ENCODE data around the gene PSMF1. TPM values are rescaled to one million over a fixed set of nuclear protein-coding genes. Genes with fewer than 3 reads are reported as not detected.

PSMF1 gene
- total and polyA plus RNA-seq, 2 donors (not counting 3 experiments of a cell fraction or from before 2014, with no cell fraction given): 142 to 354 TPM

GRCh38 chr20:1112908-1113307 lies 5.5 kb upstream of the PSMF1 start:
- POLR2A ChIA-PET: no interaction called here

More at GRCh38 chr20:1112908-1113307, 5.5 kb upstream of the PSMF1 start:
- no peaks in the 10 kb centered on the region for H4K20me1 ChIP-seq (replicated peaks; ENCODE audit: control insufficient read depth, extremely low read depth, insufficient read depth, low read length)
- CTCF ChIA-PET: interaction anchor here (1.1 kb wide), 1 partner anchor 17 kb away, joined by 3 read pairs; no protein-coding TSS in a partner anchor
- FAIRE-seq: no peak
- H3K4me3 ChIP-seq (replicated peaks in 1 of 3; ENCODE audit: insufficient read depth in 1 of 3, low read depth in 1 of 3, low read length in 3 of 3): no peak overlapping the region
- no peaks in the 10 kb centered on the region for H3K79me2 ChIP-seq (ENCODE audit: control insufficient read depth, insufficient read depth, low read length)
- no peak overlapping the region for H3K9ac ChIP-seq (replicated peaks; ENCODE audit: extremely low read depth, insufficient read depth, low read length)
- no TSS peak for BruUV-seq (replicated peaks)
- H3K9me3 ChIP-seq (replicated peaks; ENCODE audit: control insufficient read depth, insufficient read depth, low read length): no peaks in the 10 kb centered on the region
- peaks cover 4% of the 10 kb centered on the region for H3K4me1 ChIP-seq (ENCODE audit: control insufficient read depth, extremely low read depth, insufficient read depth, low read length)
- TF ChIP-seq MAX (IDR thresholded peaks at IDR 0.05; ENCODE audit: insufficient read depth, insufficient read length) (no peak), MYC (IDR thresholded peaks at IDR 0.05; ENCODE audit: low read depth, low read length) (no peak), EZH2 (IDR thresholded peaks at IDR 0.05; ENCODE audit: borderline replicate concordance, low read depth, low read length, severe bottlenecking) (no peak), FOS (IDR thresholded peaks at IDR 0.05; ENCODE audit: borderline replicate concordance, insufficient read depth, low read length) (no peak), GATA2 (IDR thresholded peaks at IDR 0.05; ENCODE audit: insufficient read depth, insufficient read length, low read depth, low read length) (no peak), POLR2A (IDR thresholded peaks at IDR 0.05; ENCODE audit: low read depth, low read length) (no peak), CTCF (IDR thresholded peaks at IDR 0.05; ENCODE audit: extremely low read depth in 1 of 2, insufficient read depth in 1 of 2, low read depth in 1 of 2, low read length in 2 of 2) (no peak), JUN (IDR thresholded peaks at IDR 0.05; ENCODE audit: borderline replicate concordance, insufficient read depth, insufficient read length, low read depth) (no peak), POLR2AphosphoS5 (IDR thresholded peaks at IDR 0.05; ENCODE audit: insufficient read depth, low read depth, low read length) (no peak)
- no peaks in the 10 kb centered on the region for H3K27me3 ChIP-seq (ENCODE audit: control insufficient read depth in 2 of 2, insufficient read depth in 2 of 2, low read length in 2 of 2)
- H3K27ac ChIP-seq (ENCODE audit: insufficient read depth, low read depth, low read length): no peak overlapping the region
- dilution Hi-C loops (cut with MboI; ENCODE audit: extremely low pct_ligation_motif_present, low sequenced_read_pairs): no loop called here
- DNase-seq (ENCODE audit: low read depth, low spot score): no peak
- H3K4me2 ChIP-seq (ENCODE audit: insufficient read depth, low read length): no peak overlapping the region
- no peak overlapping the region for H2AFZ ChIP-seq (ENCODE audit: low read depth, low read length)
- H3K36me3 ChIP-seq (ENCODE audit: control insufficient read depth in 2 of 2, extremely low read depth in 1 of 2, insufficient read depth in 2 of 2, low read length in 2 of 2): no peaks in the 10 kb centered on the region
- H3K9me1 ChIP-seq (replicated peaks; ENCODE audit: control insufficient read depth, extremely low read depth, insufficient read depth, low read length): no peaks in the 10 kb centered on the region
- intact Hi-C loops (cut with micrococcal nuclease): loop anchor here (10.0 kb wide), 1 partner anchor 192 kb away; no protein-coding TSS in a partner anchor

All from endothelial cell of umbilical vein (primary cell).